Measurements from ENCODE around the gene TSNAXIP1. TPM values are rescaled to one million over a fixed set of nuclear protein-coding genes. Genes with fewer than 3 reads are reported as not detected.

The TSNAXIP1 gene
- 1 to 10 TPM; 6.9 to 9.9 (median 8.9) TPM for polyA plus RNA-seq (ENCODE audit: insufficient read length in 3 of 3)
- long read RNA-seq, donor 1: 0 reads
- long read RNA-seq, donor 2, partial matches to known transcripts: 34 of 42 reads
- long read RNA-seq, donor 2, other reads (novel, unspliced or antisense): 7 of 42 reads
- long read RNA-seq, donor 3, partial matches to known transcripts: 0 of 1 reads
- long read RNA-seq, donor 3, other reads (novel, unspliced or antisense): 0 of 1 reads
- long read RNA-seq, donor 4, partial matches to known transcripts: 50 of 60 reads
- long read RNA-seq, donor 4, other reads (novel, unspliced or antisense): 7 of 60 reads
- long read RNA-seq, donor 5: 0 reads
- long read RNA-seq, donor 6, partial matches to known transcripts: 13 of 44 reads
- long read RNA-seq, donor 6, other reads (novel, unspliced or antisense): 31 of 44 reads
- long read RNA-seq, donor 7, partial matches to known transcripts: 0 of 1 reads
- long read RNA-seq, donor 7, other reads (novel, unspliced or antisense): 0 of 1 reads
- long read RNA-seq, donor 8: 0 reads
- long read RNA-seq, donor 9: 0 reads
- long read RNA-seq, donor 10, partial matches to known transcripts: 21 of 30 reads
- long read RNA-seq, donor 10, other reads (novel, unspliced or antisense): 9 of 30 reads
- long read RNA-seq, donor 11, partial matches to known transcripts: 20 of 20 reads
- long read RNA-seq, donor 11, other reads (novel, unspliced or antisense): 0 of 20 reads
- long read RNA-seq, donor 12: 0 reads
- long read RNA-seq, donor 13: 0 reads
- long read RNA-seq, donor 14: 0 reads
- long read RNA-seq, donor 15: 0 reads
- long read RNA-seq, donor 16, partial matches to known transcripts: 20 of 28 reads
- long read RNA-seq, donor 16, other reads (novel, unspliced or antisense): 8 of 28 reads

GRCh38 chr16:67806428-67807147, at the start of gene TSNAXIP1, which contains the start of gene RANBP10:
Gene TSNAXIP1, plus strand, starts transcription at chr16:67806889. Its CDS starts 261 bp downstream, at chr16:67807150.
Gene RANBP10, minus strand, starts transcription at chr16:67806560. Its CDS starts 24 bp downstream, at chr16:67806536.
- DNase-seq: peak; percentile 99

- no peak for DNase-seq
These were observed 48.7 kb upstream of the TSNAXIP1 start for GRCh38 chr16:67758006-67758405.

- DNase-seq: no peak
These were observed 47.7 kb upstream of the TSNAXIP1 start for GRCh38 chr16:67758966-67759365.

- DNase-seq: no peak
These were observed 46.3 kb upstream of the TSNAXIP1 start for GRCh38 chr16:67760206-67760955.

GRCh38 chr16:67760956-67761230, 45.8 kb upstream of the TSNAXIP1 start:
- no peak for DNase-seq

GRCh38 chr16:67761924-67762323, 44.8 kb upstream of the TSNAXIP1 start:
- no peak for DNase-seq

- DNase-seq: no peak
These were observed 44.3 kb upstream of the TSNAXIP1 start for GRCh38 chr16:67762385-67762784.

- no peak for DNase-seq
These were observed 43.6 kb upstream of the TSNAXIP1 start for GRCh38 chr16:67763066-67763465.

- DNase-seq: no peak
These were observed 42.5 kb upstream of the TSNAXIP1 start for GRCh38 chr16:67764158-67764667.

GRCh38 chr16:67766291-67766690, 40.4 kb upstream of the TSNAXIP1 start:
- peak; percentile 68 for DNase-seq

- DNase-seq: no peak
These were observed 38.7 kb upstream of the TSNAXIP1 start for GRCh38 chr16:67767953-67768352.

- no peak for DNase-seq
These were observed 36.2 kb upstream of the TSNAXIP1 start for GRCh38 chr16:67770346-67770991.

- no peak for DNase-seq
These were observed 33.6 kb upstream of the TSNAXIP1 start for GRCh38 chr16:67773099-67773498.

GRCh38 chr16:67773569-67774456, 32.9 kb upstream of the TSNAXIP1 start:
- DNase-seq: no peak

GRCh38 chr16:67774457-67774853, 32.2 kb upstream of the TSNAXIP1 start:
- no peak for DNase-seq

- no peak for DNase-seq
These were observed 31.4 kb upstream of the TSNAXIP1 start for GRCh38 chr16:67775273-67775672.

GRCh38 chr16:67779256-67780014, 27.3 kb upstream of the TSNAXIP1 start:
- DNase-seq: no peak

GRCh38 chr16:67780847-67781564, 25.7 kb upstream of the TSNAXIP1 start:
- DNase-seq: no peak
